GM18511 (cell line): ENCODE results near the gene AGR3.

Experiments used
- ATAC-seq: cut with Tn5 transposase; IDR thresholded peaks from one replicate; pipeline ENCODE4 v1.9.1; 2021; ENCODE audit warnings: mild to moderate bottlenecking, moderate library complexity; ENCODE audit not compliant: unreplicated experiment

The AGR3 gene

DNA sequence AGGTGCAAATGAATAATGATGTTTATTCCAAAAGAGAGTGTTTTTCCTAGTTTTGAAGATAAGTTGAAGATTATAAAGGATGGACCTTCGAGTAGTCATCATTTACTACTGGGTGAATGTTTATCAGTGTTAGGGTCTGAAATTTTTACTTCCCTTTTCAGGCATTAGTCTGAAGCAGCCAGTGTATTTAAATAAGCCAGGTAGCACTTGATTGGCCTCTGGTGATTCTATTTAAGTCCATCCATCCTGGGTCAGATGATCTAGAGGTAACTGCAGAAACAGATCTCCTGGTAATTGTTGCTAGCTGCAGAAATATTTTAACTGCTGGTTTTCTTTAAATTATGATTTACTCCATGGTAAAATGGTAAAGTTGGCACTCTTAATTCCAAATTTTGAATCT lies 42.9 kb downstream of the AGR3 start:
- no peak for ATAC-seq

DNA sequence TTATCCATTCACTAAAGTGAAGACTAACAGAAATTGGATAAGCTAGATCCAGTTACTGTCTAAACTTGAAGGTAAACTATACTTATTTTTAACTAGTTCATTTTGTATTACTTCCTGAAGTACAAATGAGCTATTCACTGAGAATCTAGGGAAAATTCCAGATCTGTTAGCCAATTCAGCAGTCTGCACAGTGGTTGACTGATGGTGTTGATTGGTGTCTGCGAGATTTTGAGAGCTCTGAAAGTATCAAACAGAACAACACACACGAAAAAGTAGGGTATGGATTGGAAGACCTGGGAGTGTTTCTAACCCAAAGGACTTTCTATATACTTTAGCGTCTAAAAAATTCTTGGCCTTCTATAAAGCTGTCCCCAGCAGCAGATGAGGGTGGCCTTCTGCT lies 43.4 kb downstream of the AGR3 start:
- ATAC-seq: no peak

DNA sequence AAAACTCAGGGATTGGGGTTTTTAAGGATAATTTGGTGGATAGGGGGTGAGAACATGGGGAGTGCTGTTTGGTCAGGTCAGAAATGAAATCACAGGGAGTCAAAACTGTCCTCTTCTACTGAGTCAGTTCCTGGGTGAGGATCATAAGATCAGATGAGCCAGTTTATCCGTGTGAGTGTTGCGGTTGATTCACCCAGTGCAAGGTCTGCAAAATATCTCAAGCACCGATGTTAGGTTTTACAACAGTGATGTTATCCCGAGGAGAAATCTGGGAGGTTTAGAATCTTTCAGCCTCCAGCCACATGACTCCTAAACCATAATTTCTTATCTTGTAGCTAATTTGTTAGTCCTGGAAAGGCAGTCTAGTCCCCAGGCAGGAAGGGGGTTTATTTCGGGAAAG lies 45.3 kb downstream of the AGR3 start:
- no peak for ATAC-seq

DNA sequence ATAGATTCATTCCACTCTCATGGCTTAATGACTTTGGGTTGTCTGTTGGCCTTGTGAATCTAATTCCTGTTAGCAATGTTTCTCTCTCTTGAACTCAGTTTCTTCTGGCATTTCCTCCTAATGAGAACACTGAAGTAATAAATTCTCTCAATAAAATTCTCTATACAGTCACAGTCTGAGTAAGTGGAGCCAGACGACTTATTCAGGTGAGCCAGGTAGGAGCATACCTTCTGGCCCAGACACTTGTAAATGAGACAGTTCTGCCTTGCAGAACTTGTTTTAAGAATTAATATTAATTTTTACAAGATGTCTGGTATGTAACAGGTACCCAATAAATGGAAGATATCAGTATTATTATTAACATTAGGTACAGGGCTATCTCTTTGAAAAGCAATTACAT lies 48.4 kb downstream of the AGR3 start:
- ATAC-seq: no peak

DNA sequence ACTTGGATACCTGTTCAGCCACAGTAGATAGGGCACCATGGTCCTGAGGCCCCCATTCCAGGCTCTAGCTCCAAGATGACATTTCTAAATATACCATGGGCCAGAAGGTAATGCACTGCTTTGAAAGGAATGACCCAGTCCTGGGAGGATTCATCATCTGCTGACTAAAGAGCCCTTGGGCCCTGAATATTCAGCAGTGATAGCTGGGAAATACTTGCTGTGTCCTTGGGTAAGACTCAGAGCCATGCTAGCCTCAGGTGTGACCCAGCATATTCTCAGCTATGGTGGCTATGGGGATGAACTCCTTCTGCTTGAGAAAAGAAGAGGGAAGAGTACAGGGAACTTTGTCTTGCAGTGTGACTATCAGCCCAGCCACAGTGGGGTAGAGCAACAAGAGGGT lies 55.7 kb downstream of the AGR3 start:
- no peak for ATAC-seq

DNA sequence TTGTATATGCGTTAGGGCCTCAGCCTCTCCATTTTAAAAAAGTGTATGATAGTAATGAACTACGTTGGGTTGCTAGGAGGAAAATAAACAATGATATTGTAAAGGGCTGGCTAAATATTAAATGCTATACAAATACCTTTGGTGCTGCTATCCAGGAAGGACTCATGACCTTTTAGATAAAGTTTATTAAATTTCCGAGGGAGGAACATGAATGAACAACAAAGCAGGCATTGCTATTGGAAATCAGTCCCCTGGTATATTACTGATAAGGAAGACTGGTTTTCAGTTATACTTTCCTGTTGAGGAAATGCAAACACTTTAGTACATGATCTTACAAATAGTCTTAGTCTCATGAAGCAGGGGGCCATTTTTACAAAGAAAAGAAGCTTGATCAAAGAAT lies 59.8 kb downstream of the AGR3 start:
- ATAC-seq: no peak

DNA sequence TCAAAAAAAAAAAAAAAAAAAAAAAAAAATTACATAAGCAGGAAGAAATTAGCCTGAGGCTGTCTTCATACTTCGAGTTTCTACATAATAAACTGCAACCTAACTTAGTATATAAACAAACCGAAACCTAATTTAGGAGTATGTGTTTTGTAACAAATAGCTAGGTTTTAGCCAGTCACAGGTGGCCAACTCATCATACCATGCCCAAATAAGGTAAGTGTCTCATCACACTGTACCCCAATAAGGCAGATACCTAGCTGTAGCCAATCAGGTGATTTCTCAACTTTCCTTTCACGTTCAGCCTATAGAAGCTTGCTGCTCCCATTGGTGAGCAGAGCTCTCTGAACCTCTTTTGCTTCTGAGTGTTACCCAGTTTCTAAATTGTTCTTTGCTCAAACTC lies 63.1 kb downstream of the AGR3 start:
- no peak for ATAC-seq

DNA sequence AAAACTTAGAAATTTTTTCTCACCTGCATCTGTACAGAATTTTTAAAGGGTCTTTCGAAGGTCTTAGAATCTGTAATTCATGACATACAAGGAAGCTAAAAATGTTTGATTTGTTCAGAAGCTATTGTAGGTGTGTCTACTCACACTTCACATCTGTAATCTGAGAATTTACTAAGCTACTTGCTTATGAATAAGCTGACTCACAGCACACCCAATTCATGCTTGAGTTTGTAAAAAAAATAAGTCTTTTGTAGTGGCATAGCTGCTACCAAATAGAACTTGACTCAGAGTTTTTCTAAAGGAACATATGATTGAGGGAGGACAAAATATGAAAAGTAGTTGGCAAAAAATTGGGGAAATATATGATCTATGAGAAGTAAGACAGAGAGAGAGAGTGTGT lies 64.2 kb downstream of the AGR3 start:
- no peak for ATAC-seq

DNA sequence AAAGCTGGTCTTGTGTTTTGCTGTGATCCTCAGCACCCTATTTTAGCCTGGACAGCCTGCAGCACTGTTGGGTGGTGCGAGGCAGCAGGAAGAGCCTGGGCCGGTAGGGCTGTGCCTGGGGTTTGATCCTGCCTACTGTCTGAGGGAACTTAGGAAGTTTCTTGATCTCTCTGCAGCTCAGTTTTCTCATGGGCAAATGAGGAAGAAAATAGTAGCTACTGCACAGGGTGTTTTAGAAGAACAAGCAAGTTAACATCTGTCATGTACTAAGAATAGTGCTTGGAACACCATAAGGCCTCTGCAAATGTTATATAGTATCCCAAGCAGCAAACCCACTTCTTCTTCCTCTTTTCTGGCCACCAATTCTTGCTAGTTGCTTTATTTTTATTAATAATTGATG lies 65.0 kb downstream of the AGR3 start:
- ATAC-seq: no peak

DNA sequence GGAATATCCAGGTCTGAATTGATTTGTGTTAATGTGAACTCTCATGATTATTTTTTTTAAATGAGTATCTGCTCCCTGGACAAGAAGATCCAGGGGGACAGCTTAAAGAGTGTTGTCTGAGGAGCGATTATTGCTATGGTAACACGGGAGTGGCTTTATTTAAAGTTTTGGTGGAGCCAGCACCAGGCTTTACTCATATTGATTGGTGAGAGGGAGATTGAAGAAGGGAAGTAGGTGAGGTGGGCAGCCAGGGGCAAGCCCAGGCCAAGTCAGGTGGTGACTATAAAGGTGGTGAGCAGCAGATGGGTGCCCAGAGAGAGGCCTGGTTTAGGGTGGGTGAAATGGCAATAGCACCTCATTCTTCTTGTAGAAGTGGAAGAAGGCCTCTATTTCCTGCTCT lies 66.8 kb downstream of the AGR3 start:
- no peak for ATAC-seq

DNA sequence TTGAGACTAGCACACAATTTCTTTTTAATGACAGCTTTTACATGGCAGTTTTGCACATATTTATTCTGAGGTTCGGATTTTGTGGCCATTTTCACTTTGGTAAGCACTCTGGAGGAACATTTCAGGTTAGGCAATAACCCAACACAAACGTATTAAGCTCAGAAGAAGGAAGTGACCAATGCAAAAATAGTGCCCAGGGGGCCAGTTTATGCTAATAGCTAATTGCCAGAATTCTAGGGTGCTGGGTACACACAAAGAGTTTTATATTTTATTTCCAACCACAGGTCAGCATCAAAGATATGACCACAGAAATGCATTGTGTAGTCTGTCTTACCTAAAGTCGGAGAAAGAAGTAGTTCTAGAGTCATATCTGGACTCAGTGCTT lies 68.6 kb downstream of the AGR3 start:
- ATAC-seq: no peak

DNA sequence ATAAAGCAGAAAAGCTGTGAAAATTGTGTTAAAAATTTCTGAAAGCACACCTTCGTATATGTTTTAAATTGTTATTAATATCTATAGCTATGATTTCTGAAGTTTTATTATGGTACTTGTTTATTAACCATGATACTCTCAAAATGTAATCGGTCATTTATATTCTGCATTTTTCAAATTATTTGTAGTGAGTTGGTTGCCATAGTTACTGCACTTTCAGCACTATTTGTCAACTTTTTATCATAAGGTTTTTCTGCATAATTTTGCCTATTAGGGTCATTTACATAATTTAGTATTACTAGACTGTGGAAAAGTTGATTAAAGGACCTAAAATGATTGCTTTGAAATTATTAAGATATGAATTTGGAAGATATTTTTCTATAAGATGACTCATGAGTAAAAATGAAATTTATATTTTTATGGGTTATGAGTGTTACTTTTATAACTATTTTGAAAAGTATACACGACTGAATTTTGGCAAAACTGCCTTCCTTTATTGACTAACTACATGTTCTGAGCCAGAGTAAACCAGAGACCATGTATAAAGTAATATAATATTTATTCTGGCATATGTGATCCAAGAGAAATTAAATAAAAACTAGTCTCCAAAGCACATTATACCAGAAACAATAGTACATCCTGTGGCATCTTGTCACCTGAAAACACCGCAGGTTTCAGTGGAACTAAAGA lies 69.1 kb downstream of the AGR3 start:
- ATAC-seq: no peak

DNA sequence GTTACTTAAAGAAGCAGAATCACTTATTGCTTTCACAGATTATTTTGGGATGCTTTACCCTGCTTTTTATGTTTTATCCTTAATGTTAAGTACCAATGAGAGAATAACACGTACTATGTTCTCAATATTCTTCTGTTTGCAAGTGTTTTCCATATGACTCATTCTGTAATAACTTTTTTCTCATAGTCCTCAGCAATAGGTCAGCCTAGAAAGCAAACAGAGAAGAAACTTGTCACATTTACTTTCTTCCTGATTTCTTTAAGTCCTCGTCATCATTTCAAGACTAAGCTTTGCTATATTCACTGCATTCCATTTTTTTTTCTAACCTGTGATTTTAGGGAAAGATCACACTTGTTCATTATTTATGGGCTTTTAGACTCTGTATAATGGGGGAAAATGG lies 70.2 kb downstream of the AGR3 start:
- no peak for ATAC-seq

DNA sequence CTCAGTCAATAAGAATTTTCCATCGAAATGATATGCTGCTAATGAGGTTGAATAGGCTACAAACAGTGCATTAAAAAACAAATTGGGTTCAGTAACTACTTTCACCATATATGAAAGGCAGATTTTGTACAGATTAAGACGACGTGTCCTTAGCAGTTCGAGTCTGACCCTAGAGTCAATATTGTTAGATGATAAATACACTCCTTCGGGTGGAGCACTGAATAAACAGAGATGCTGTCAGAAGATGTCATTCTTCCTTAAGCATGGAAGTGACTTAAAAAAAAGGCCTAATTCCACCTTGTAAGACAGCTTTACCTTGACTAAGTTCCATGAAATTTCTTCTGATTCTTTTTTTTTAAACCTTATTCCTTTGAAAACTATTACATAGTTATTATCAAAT lies 71.2 kb downstream of the AGR3 start:
- ATAC-seq: no peak

DNA sequence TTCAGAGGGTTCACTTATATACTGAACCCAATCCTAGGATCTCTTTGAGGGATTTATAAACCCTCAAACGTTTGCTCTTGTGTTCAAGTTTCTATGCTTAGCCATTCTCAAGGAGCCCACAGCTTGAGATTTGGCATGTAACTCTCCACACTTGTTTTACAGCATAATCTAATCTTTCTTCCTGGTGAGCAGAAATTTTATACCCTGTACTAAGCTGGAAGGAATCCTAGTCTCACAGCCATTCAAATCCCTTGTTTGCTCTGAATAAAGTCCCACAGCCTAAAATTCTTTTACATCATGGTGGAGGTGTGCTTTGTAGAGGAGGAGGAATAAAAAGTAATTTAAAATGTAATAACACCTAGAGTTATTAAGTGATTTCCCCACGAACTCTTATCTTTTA lies 71.7 kb downstream of the AGR3 start:
- ATAC-seq: no peak
